Immature natural killer cell (primary cell): ENCODE data around the gene TNFRSF6B. TPM values are rescaled to one million over a fixed set of nuclear protein-coding genes. Genes with fewer than 3 reads are reported as not detected.

Source experiments
- DNase-seq, 3 donors: peaks; one replicate each; pipeline ENCODE4 v3.0.0; 2022; ENCODE audit warnings: mixed read lengths in 1 of 3
- H3K27ac Mint-ChIP-seq, 6 donors: one replicate each; pipeline ENCODE4 v1.8.0; 2020; ENCODE audit warnings: mixed read lengths in 6 of 6, mild to moderate bottlenecking in 5 of 6, inconsistent platforms in 4 of 6, moderate library complexity in 3 of 6
- H3K27me3 Mint-ChIP-seq, 3 donors: one replicate each; pipeline ENCODE4 v1.8.0; 2020 to 2021; ENCODE audit warnings: low read depth in 3 of 3, mild to moderate bottlenecking in 3 of 3, mixed read lengths in 3 of 3, moderate library complexity in 3 of 3, inconsistent platforms in 1 of 3
- H3K36me3 Mint-ChIP-seq, 3 donors: one replicate each; pipeline ENCODE4 v1.8.0; 2020; ENCODE audit warnings: mixed read lengths in 3 of 3, inconsistent platforms in 2 of 3, mild to moderate bottlenecking in 2 of 3
- H3K4me1 Mint-ChIP-seq, 2 donors: one replicate each; pipeline ENCODE4 v1.8.0; 2020; ENCODE audit warnings: inconsistent platforms in 2 of 2, mild to moderate bottlenecking in 2 of 2, mixed read lengths in 2 of 2, moderate library complexity in 1 of 2
- H3K4me3 Mint-ChIP-seq, 5 donors: one replicate each; pipeline ENCODE4 v1.8.0; 2020; ENCODE audit warnings: mild to moderate bottlenecking in 5 of 5, mixed read lengths in 5 of 5, inconsistent platforms in 3 of 5, moderate library complexity in 3 of 5
- H3K9me3 Mint-ChIP-seq, 6 donors: one replicate each; pipeline ENCODE4 v1.8.0; 2020; ENCODE audit warnings: mild to moderate bottlenecking in 6 of 6, mixed read lengths in 6 of 6, inconsistent platforms in 4 of 6, moderate library complexity in 3 of 6
- polyA plus RNA-seq, 3 donors: library from polyadenylated mRNA; unstranded; fragments of 300-500 nt; fragmentation: Illumina TruSeq; gene quantifications; one replicate each; pipeline ENCODE4 v1.2.3, GENCODE V29; 2021

The TNFRSF6B gene
- polyA plus RNA-seq, 3 donors from 2014 or later, result not detected

DNA sequence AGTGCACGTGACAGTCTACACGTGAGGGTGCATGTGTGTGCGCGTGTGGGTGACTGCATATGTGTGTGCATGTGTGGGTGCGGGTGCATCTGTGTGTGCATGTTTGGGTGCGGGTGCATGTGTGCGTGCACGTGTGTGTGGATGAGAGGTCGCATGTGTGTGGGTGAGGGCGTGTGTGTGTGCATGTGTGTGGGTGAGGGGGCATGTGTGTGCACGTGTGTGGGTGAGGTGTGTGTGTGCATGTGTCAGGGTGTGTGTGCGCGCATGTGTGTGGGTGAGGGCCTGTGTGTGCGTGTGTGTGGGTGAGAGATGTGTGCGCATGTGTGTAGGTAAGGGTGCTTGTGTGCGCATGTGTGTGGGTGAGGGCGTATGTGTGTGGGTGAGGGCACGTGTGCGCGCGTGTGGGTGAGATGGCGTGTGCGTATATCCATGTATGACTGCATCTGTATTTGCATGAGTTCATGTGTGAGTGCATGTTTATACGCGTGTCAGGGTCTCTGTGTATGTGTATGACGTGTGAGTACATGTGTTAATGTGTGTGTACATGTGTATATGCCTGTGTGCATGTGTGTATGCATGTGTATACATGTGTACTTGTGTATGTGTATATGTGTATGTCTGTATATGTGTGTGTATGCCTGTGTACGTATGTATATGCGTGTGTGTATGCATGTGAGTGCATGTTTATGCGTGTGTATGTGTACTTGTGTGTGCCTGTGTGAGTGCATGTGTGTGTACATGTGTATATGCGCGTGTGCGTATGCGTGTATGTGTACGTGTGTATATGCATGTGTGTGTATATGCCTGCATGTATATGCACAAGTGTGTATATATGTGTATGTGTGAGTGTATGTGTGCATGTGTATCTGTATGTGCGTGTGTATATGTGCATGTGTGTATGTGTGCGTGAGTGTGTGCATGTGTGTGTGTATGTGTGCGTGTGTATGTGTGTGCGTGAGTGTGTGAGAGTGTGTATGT lies 36.0 kb downstream of the TNFRSF6B start:
- peaks cover 2 to 14% (median 11%) of the 10 kb centered on the region in 3 donors for H3K27me3 Mint-ChIP-seq
- peaks cover 4 to 20% (median 10%) of the 10 kb centered on the region in 3 donors for H3K36me3 Mint-ChIP-seq
- no peaks in the 10 kb centered on the region for H3K9me3 Mint-ChIP-seq
- H3K27ac Mint-ChIP-seq, result no peak overlapping the region
- no peak overlapping the region for H3K4me3 Mint-ChIP-seq
- DNase-seq, result no peak
- peaks cover 14 to 36% of the 10 kb centered on the region in 2 donors for H3K4me1 Mint-ChIP-seq

DNA sequence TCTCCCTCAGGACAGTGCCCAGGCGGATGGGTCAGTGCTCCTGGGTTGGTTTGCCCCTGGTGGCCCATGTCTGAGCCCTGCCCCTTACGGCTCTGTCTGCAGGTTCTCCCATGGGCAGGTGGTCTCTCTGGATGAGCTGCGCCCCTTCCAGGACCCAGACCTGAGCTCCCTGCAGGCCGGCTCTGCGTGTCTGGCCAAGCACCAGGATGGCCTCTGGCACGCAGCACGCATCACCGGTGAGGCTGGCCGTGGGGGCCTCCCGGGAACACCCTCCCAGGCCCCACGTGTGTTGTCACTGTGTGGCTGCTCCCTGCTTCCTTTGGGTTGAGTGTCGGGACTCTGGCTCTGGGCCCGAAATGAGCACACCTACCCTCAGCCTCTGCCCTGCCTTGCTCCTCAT lies 36.7 kb downstream of the TNFRSF6B start:
- Mint-ChIP-seq H3K4me3 (no peak overlapping the region), H3K27ac (no peak overlapping the region), H3K27me3 (peaks cover 2 to 14% (median 11%) of the 10 kb centered on the region in 3 donors), H3K36me3 (peaks cover 3 to 16% (median 9%) of the 10 kb centered on the region in 3 donors), H3K4me1 (peaks cover 14 to 30% of the 10 kb centered on the region in 2 donors), H3K9me3 (no peaks in the 10 kb centered on the region)
- no peak for DNase-seq

DNA sequence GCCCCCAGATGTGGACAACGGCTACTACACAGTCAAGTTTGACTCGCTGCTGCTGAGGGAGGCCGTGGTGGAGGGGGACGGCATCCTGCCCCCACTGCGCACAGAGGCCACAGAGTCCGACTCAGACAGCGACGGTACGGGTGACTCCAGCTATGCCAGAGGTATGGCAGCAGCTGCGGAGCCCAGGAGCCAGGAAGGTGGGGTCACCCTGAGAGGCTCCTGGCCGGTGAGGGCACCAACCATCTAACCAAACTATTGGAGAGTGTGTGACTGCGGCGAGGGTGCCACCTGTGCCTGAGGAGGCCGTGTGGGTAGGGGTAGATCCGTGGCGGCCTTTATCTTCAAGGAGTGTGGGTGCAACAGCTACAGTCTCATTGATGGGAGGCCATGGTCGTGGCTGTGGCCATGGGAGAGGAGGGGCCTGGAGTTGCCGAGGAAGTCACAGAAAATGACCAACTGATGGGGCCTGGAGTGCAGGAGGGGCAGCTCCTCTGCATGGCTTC lies 37.2 kb downstream of the TNFRSF6B start:
- H3K36me3 Mint-ChIP-seq, result peaks cover 0 to 16% (median 6%) of the 10 kb centered on the region in 3 donors
- H3K4me1 Mint-ChIP-seq, result peaks cover 14 to 26% of the 10 kb centered on the region in 2 donors
- H3K27ac Mint-ChIP-seq, result peak overlapping the region in 3 of 6 donors; percentile 20 to 67 (median 35)
- H3K4me3 Mint-ChIP-seq, result peak overlapping the region in 1 of 5 donors; percentile 36
- H3K27me3 Mint-ChIP-seq, result peaks cover 2 to 11% (median 9%) of the 10 kb centered on the region in 3 donors
- no peak for DNase-seq
- H3K9me3 Mint-ChIP-seq, result no peaks in the 10 kb centered on the region

DNA sequence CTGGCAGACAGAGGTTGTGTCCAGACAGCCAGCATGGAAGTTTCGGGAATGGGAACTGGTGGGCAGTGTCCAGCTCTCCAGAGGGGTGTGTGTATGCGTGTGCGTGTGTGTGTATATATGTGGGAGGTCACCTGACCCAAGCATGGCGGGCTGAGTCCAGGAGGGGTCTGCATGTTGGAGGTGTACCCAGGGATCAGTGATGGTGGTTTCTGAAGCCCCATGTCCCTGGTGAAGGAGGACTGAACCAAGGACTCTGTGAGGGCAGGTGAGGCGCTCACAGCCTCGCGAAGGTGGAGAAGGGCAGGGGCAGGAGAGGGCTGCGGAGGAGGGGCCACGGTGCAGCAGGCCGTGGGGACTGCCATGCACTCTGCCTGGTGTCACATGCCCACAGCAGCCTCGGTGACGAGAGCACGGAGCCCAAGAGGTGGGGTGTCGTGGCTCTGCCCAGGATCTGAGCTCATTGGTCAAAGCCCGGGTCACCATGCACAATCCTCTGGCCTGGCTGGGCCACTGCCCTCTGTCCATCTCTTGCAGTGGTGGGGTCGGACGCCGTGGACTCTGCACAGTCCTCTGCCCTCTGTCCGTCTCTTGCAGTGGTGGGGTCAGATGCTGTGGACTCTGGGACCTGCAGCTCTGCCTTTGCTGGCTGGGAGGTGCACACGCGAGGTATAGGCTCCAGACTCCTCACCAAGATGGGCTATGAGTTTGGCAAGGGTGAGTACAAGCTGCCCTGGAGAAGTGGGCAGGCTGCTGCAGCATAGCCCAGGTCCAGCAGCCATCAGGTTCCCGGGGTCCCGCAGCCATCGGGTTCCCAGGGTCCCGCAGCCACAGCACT lies 37.9 kb downstream of the TNFRSF6B start:
- peaks cover 14 to 24% of the 10 kb centered on the region in 2 donors for H3K4me1 Mint-ChIP-seq
- peaks cover 2 to 11% (median 9%) of the 10 kb centered on the region in 3 donors for H3K27me3 Mint-ChIP-seq
- peak overlapping the region in 2 of 6 donors; percentile 20 to 67 for H3K27ac Mint-ChIP-seq
- DNase-seq, result no peak
- peaks cover 0 to 15% (median 6%) of the 10 kb centered on the region in 3 donors for H3K36me3 Mint-ChIP-seq
- H3K4me3 Mint-ChIP-seq, result no peak overlapping the region
- no peaks in the 10 kb centered on the region for H3K9me3 Mint-ChIP-seq

DNA sequence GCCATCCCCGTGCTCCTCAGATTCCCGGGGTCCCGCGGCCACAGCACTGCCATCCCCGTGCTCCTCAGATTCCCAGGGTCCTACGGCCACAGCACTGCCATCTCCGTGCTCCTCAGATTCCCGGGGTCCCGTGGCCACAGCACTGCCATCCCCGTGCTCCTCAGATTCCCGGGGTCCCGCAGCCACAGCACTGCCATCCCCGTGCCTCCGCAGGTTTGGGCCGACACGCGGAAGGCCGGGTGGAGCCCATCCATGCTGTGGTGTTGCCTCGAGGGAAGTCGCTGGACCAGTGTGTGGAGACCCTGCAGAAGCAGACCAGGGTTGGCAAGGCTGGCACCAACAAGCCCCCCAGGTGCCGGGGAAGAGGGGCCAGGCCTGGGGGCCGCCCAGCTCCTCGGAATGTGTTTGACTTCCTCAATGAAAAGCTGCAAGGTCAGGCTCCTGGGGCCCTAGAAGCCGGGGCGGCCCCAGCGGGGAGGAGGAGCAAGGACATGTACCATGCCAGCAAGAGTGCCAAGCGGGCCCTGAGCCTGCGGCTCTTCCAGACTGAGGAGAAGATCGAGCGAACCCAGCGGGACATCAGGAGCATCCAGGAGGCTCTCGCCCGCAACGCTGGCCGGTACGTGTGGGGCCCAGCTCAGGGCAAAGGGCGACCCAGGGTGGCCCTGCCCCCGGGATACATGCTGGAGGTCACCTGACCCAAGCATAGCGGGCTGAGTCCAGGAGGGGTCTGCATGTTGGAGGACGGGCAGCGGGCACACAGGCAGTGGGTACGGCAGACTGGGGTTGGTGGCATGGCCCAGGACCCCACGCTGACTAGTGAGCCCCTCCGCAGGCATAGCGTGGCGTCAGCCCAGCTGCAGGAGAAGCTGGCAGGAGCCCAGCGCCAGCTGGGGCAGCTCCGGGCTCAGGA lies 38.8 kb downstream of the TNFRSF6B start:
- Mint-ChIP-seq H3K27me3 (peaks cover 2 to 9% (median 6%) of the 10 kb centered on the region in 3 donors), H3K4me3 (peak overlapping the region in 3 of 5 donors; percentile 12 to 90 (median 45)), H3K36me3 (peaks cover 0 to 12% (median 6%) of the 10 kb centered on the region in 3 donors), H3K27ac (peak overlapping the region in 2 of 6 donors; percentile 70 to 92), H3K4me1 (peaks cover 14 to 24% of the 10 kb centered on the region in 2 donors), H3K9me3 (no peaks in the 10 kb centered on the region)
- no peak for DNase-seq

DNA sequence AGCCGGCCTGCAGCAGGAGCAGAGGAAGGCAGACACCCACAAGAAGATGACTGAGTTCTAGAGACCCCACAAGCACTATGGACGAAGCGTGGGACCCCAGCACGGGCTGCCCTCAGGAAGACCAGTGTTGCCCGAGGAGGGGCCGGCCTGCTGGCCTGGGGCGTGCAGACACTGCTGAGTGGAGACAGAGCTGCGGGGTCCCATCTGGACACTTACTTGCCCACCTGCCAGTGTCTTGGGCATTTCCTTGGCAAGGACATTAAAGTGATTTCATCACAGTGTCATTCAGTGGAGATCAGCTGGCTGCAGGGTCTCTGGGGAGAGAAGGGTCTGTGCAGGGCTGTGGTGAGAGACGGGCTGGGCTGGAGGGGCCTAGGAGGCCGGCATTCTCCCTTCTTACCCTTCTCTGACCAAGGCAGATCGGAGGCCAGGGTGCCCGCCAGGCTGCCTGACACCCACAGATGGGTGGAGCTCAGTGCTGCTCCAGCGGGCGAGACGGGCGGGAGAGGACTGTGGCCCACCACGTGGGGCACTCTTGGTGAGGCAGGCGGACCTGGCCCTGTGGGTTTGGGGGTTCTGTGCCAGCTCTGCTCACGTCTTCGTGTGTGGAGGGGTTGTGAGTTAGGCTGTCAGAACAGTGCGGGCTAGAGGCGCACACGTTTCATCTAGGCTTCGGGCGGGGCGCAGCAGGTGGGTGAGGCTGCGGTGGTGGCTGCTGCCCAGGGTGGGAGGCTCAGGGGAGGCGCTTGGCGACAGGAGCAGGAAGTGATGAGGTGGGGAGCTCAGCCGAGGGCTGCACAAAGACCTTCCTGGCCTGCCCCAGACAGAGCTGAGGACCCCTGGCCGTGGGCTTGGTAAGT lies 39.6 kb downstream of the TNFRSF6B start, which contains the start of gene LIME1:
LIME1 (plus strand) TSS at position 806 of the 860 bp plus-strand sequence. CDS start 886 bp downstream, outside the sequence.
- H3K36me3 Mint-ChIP-seq, result peaks cover 0 to 12% (median 6%) of the 10 kb centered on the region in 3 donors
- H3K9me3 Mint-ChIP-seq, result no peaks in the 10 kb centered on the region
- peak within 1 kb of the TSS; percentile 89 to 94 (median 92) for H3K27ac Mint-ChIP-seq
- H3K27me3 Mint-ChIP-seq, result peaks cover 2 to 9% (median 6%) of the 10 kb centered on the region in 3 donors
- H3K4me1 Mint-ChIP-seq, result peaks cover 14 to 24% of the 10 kb centered on the region in 2 donors
- peak; percentile 85 to 89 (median 88) for DNase-seq
- H3K4me3 Mint-ChIP-seq, result peak within 1 kb of the TSS; percentile 83 to 91 (median 90)

DNA sequence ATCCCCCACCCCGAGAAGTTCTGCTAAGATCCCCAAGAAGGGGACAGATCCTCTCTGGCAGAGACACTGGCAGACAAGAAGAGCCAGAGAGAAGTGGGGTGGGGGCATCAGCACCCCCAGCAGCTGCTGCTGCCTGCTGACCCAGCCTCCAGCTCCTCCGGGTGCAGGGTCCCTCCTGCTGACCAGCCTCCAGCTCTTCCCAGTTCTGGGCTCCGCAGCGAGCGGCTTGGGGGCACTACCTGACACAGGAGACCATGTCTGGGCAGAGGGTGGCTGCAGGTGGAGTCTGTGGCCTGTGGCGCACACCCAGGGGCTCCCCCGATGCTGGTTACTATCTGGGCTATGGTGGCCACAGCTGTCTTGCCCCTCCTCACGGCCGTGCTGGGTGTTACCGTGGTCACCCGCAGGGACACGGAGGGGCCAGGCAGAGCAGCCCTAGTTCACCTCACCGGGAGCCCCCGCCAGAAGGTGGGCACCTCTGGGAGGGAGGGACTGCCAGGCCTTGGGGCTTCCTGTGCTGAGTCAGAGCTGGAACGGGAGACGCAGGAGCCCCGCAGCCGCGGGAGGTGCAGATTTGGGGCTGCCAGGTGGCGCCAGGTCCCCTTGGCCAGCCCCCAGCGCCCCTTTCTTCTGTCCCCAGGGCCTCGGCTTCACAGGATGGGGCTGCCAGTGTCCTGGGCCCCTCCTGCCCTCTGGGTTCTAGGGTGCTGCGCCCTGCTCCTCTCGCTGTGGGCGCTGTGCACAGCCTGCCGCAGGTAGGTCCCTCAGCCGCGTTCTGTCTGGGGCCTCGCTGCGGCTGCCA lies 40.6 kb downstream of the TNFRSF6B start:
- Mint-ChIP-seq H3K36me3 (peaks cover 0 to 12% (median 6%) of the 10 kb centered on the region in 3 donors), H3K27me3 (peaks cover 2 to 9% (median 6%) of the 10 kb centered on the region in 3 donors), H3K4me3 (peak overlapping the region; percentile 83 to 91 (median 90)), H3K9me3 (no peaks in the 10 kb centered on the region), H3K27ac (peak overlapping the region; percentile 89 to 94 (median 92)), H3K4me1 (peaks cover 14 to 24% of the 10 kb centered on the region in 2 donors)
- DNase-seq, result peak; percentile 62 to 69 (median 63)

DNA sequence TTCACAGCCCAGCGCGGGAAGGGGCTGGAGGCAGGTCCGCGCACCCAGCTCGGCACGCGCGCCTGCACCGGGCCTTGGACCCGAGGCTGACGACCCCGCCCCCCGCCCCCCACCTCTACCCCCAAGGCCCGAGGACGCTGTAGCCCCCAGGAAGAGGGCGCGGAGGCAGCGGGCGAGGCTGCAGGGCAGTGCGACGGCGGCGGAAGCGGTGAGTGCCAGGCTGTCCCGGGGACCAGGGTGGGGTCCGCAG lies 41.2 kb downstream of the TNFRSF6B start:
- H3K27ac Mint-ChIP-seq, result no peak overlapping the region

DNA sequence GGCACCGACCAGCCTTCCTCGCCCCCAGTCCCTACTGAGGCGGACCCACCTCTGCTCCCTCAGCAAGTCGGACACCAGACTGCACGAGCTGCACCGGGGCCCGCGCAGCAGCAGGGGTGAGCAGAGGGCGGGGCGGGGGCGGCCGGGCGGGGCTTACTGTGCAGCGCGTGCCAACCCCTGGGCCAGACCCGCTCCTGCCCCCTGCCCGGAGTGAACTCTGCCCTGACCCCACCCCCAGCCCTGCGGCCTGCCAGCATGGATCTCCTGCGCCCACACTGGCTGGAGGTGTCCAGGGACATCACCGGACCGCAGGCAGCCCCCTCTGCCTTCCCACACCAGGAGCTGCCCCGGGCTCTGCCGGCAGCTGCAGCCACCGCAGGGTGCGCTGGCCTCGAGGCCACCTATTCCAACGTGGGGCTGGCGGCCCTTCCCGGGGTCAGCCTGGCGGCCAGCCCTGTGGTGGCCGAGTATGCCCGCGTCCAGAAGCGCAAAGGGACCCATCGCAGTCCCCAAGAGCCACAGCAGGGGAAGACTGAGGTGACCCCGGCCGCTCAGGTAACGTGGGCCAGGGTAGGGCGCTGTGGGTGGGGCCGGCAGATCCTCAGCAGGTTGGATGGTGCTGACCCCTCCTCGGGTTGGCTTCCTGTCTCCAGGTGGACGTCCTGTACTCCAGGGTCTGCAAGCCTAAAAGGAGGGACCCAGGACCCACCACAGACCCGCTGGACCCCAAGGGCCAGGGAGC lies 41.7 kb downstream of the TNFRSF6B start:
- no peak overlapping the region for H3K27ac Mint-ChIP-seq
- no peaks in the 10 kb centered on the region for H3K9me3 Mint-ChIP-seq
- H3K36me3 Mint-ChIP-seq, result peaks cover 0 to 12% (median 6%) of the 10 kb centered on the region in 3 donors
- DNase-seq, result peak; percentile 21 to 47 (median 30)
- peaks cover 2 to 9% (median 6%) of the 10 kb centered on the region in 3 donors for H3K27me3 Mint-ChIP-seq
- H3K4me3 Mint-ChIP-seq, result peak overlapping the region; percentile 35 to 70 (median 45)
- H3K4me1 Mint-ChIP-seq, result peaks cover 14 to 24% of the 10 kb centered on the region in 2 donors

More for the DNA sequence above, 41.2 kb downstream of the TNFRSF6B start:
- Mint-ChIP-seq H3K36me3 (peaks cover 0 to 12% (median 6%) of the 10 kb centered on the region in 3 donors), H3K4me3 (peak overlapping the region; percentile 83 to 91 (median 90)), H3K4me1 (peaks cover 14 to 24% of the 10 kb centered on the region in 2 donors), H3K9me3 (no peaks in the 10 kb centered on the region), H3K27me3 (peaks cover 2 to 9% (median 6%) of the 10 kb centered on the region in 3 donors)
- no peak for DNase-seq

DNA sequence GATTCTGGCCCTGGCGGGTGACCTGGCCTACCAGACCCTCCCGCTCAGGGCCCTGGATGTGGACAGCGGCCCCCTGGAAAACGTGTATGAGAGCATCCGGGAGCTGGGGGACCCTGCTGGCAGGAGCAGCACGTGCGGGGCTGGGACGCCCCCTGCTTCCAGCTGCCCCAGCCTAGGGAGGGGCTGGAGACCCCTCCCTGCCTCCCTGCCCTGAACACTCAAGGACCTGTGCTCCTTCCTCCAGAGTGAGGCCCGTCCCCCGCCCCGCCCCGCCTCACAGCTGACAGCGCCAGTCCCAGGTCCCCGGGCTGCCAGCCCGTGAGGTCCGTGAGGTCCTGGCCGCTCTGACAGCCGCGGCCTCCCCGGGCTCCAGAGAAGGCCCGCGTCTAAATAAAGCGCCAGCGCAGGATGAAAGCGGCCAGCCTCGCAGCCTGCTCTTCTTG lies 42.3 kb downstream of the TNFRSF6B start:
- Mint-ChIP-seq H3K27me3 (peaks cover 2 to 9% (median 6%) of the 10 kb centered on the region in 3 donors), H3K36me3 (peaks cover 2 to 9% (median 5%) of the 10 kb centered on the region in 3 donors), H3K9me3 (no peaks in the 10 kb centered on the region), H3K27ac (no peak overlapping the region), H3K4me3 (peak overlapping the region; percentile 35 to 70 (median 45)), H3K4me1 (peaks cover 14 to 23% of the 10 kb centered on the region in 2 donors)
- peak in 2 of 3 donors; percentile 36 to 47 for DNase-seq
